PC-3 (cell line): ENCODE results near the gene HRH3. TPM values are rescaled to one million over a fixed set of nuclear protein-coding genes. Genes with fewer than 3 reads are reported as not detected.

ENCODE experiments used
- ATAC-seq: fragments of 200-7000 bp; cut with Tn5 transposase; 2 replicates; pipeline ENCODE4 v1.9.1; 2020; ENCODE audit warnings: mild to moderate bottlenecking, moderate library complexity
- BruUV-seq: library from RNA; stranded (reverse); fragments of 400-500 nt; replicated peaks from 2 replicates; lab custom pipeline; 2021; lab: Mats Ljungman, UMichigan
- CTCF ChIA-PET: fragments of 300-600 bp; sonication (Branson Sonifier 250); formaldehyde crosslinking; loops from one replicate; lab custom pipeline; 2022; ENCODE audit warnings: antibody characterized with exemption; lab: Charles Lee
- POLR2A ChIA-PET: fragments of 300-600 bp; sonication (Branson Sonifier 250); formaldehyde crosslinking; loops from one replicate; lab custom pipeline; 2022; ENCODE audit warnings: antibody characterized with exemption; ENCODE audit not compliant: unreplicated experiment; lab: Charles Lee
- DNase-seq: peaks from one replicate; pipeline ENCODE4 v3.0.0-alpha.2; 2015
- H2AFZ ChIP-seq: fragments of 300-600 bp; sonication (generic); 2 replicates; pipeline ENCODE4 v1.6.0; 2016; ENCODE audit warnings: antibody characterized with exemption, low read length
- H3F3A ChIP-seq: fragments of 300-600 bp; sonication (generic); one replicate; pipeline ENCODE4 v1.6.0; 2017; ENCODE audit warnings: antibody characterized with exemption, low read length, control low read depth, mild to moderate bottlenecking; ENCODE audit not compliant: unreplicated experiment
- H3K27ac ChIP-seq: fragments of 300-600 bp; sonication (generic); 2 replicates; pipeline ENCODE4 v1.5.1; 2016; ENCODE audit warnings: mild to moderate bottlenecking, low read length
- H3K27me3 ChIP-seq: fragments of 300-600 bp; sonication (generic); 2 replicates; pipeline ENCODE4 v1.6.1; 2016; ENCODE audit warnings: low read length, mixed read lengths
- H3K36me3 ChIP-seq: fragments of 300-600 bp; sonication (generic); 2 replicates; pipeline ENCODE4 v1.6.1; 2016; ENCODE audit warnings: low read depth, mixed run types, low read length, mixed read lengths
- H3K4me1 ChIP-seq: fragments of 300-600 bp; sonication (generic); 2 replicates; pipeline ENCODE4 v1.5.1; 2016; ENCODE audit warnings: low read length; ENCODE audit not compliant: insufficient read depth
- H3K4me2 ChIP-seq: fragments of 300-600 bp; sonication (generic); 2 replicates; pipeline ENCODE4 v1.6.0; 2016; ENCODE audit warnings: low read length
- H3K4me3 ChIP-seq: fragments of 300-600 bp; sonication (generic); 2 replicates; pipeline ENCODE4 v1.5.1; 2016; ENCODE audit warnings: mild to moderate bottlenecking, low read length, mixed read lengths
- H3K79me2 ChIP-seq: fragments of 300-600 bp; sonication (generic); 2 replicates; pipeline ENCODE4 v1.6.1; 2017; ENCODE audit warnings: low read length, mixed read lengths
- H3K9ac ChIP-seq: fragments of 300-600 bp; sonication (generic); 2 replicates; pipeline ENCODE4 v1.6.0; 2016; ENCODE audit warnings: mild to moderate bottlenecking, low read length
- H3K9me2 ChIP-seq: fragments of 300-600 bp; sonication (generic); replicated peaks from 2 replicates; pipeline ENCODE4 v1.6.1; 2016; ENCODE audit warnings: mixed run types, low read length, mixed read lengths
- H3K9me3 ChIP-seq: fragments of 300-600 bp; sonication (generic); 2 replicates; pipeline ENCODE4 v1.6.1; 2016; ENCODE audit warnings: low read length, mixed read lengths
- H4K20me1 ChIP-seq: fragments of 300-600 bp; sonication (generic); 2 replicates; pipeline ENCODE4 v1.6.1; 2016; ENCODE audit warnings: low read length, mixed read lengths
- CTCF ChIP-seq: fragments of 300-600 bp; sonication (generic); conservative IDR thresholded peaks from 2 replicates; pipeline ENCODE4 v1.5.1; 2017; ENCODE audit warnings: antibody characterized with exemption, low read depth, mild to moderate bottlenecking, low read length
- EZH2 ChIP-seq: fragments of 300-600 bp; sonication (generic); IDR thresholded peaks from one replicate; pipeline ENCODE4 v1.6.1; 2017; ENCODE audit warnings: antibody characterized with exemption, mild to moderate bottlenecking, low read length; ENCODE audit not compliant: unreplicated experiment
- EZH2phosphoT487 ChIP-seq: fragments of 300-600 bp; sonication (generic); IDR thresholded peaks from 2 replicates; pipeline ENCODE4 v1.6.1; 2018; ENCODE audit warnings: mild to moderate bottlenecking, antibody characterized with exemption, low read length, borderline replicate concordance
- intact Hi-C: fragments of 100-400 bp; cut with micrococcal nuclease; formaldehyde crosslinking; loops from 2 replicates; pipeline ENCODE4 v1.9.0; 2023
- total RNA-seq: library from RNA; depleted of rRNA; stranded (reverse); fragments of >200 nt; gene quantifications from 2 replicates; pipeline ENCODE4 v1.2.3, GENCODE V29; 2014

HRH3 gene
- total RNA-seq, 1 experiment from 2014 or later = not detected

GRCh38 chr20:62252342-62252966 is 32.4 kb upstream of the HRH3 start:
- no peak overlapping the region for H3K4me2 ChIP-seq
- H3K79me2 ChIP-seq = peaks cover 68% of the 10 kb centered on the region
- ChIA-PET CTCF (no interaction called here), POLR2A (no interaction called here)
- no peak overlapping the region for H2AFZ ChIP-seq
- no peaks in the 10 kb centered on the region for H3K9me2 ChIP-seq
- no TSS peak for BruUV-seq
- H4K20me1 ChIP-seq = peaks cover 3% of the 10 kb centered on the region; the same call in 1 of the 2 replicates
- intact Hi-C loops = no loop called here
- DNase-seq = peak; percentile 64
- ATAC-seq = peak; percentile 70
- no peak overlapping the region; the same call in 1 of the 2 replicates for H3K27ac ChIP-seq
- peaks cover 12% of the 10 kb centered on the region; the same call in 1 of the 2 replicates for H3K36me3 ChIP-seq
- H3K9ac ChIP-seq = no peak overlapping the region
- no peaks in the 10 kb centered on the region for H3K9me3 ChIP-seq
- no peak overlapping the region for H3K4me3 ChIP-seq
- no peaks in the 10 kb centered on the region for H3F3A ChIP-seq
- peaks cover 9% of the 10 kb centered on the region for H3K4me1 ChIP-seq
- TF ChIP-seq EZH2 (no peak), CTCF (no peak), EZH2phosphoT487 (no peak)
- H3K27me3 ChIP-seq = no peaks in the 10 kb centered on the region

GRCh38 chr20:62248890-62249560 is 28.9 kb upstream of the HRH3 start:
- no peak overlapping the region for H3K4me3 ChIP-seq
- peaks cover 15% of the 10 kb centered on the region; the same call in 1 of the 2 replicates for H4K20me1 ChIP-seq
- H3K27me3 ChIP-seq = no peaks in the 10 kb centered on the region
- 0 out of 2 replicates have a peak, but pooled peaks cover 8% of the 10 kb centered on the region for H3K36me3 ChIP-seq
- no peak for ATAC-seq
- BruUV-seq = no TSS peak
- no peak overlapping the region for H2AFZ ChIP-seq
- ChIA-PET CTCF (no interaction called here), POLR2A (no interaction called here)
- H3K9me3 ChIP-seq = no peaks in the 10 kb centered on the region
- H3K27ac ChIP-seq = no peak overlapping the region
- H3K9me2 ChIP-seq = no peaks in the 10 kb centered on the region
- H3K4me2 ChIP-seq = no peak overlapping the region
- H3K79me2 ChIP-seq = peaks cover 87% of the 10 kb centered on the region
- H3K9ac ChIP-seq = no peak overlapping the region
- TF ChIP-seq CTCF (no peak), EZH2 (no peak), EZH2phosphoT487 (no peak)
- no peaks in the 10 kb centered on the region for H3F3A ChIP-seq
- no peak for DNase-seq
- intact Hi-C loops = no loop called here
- peaks cover 9% of the 10 kb centered on the region for H3K4me1 ChIP-seq
